ENCODE data around the gene CCNL2.
A peak's percentile ranks its signal among the peaks of the same experiment; 100 is the strongest.

Gene CCNL2

DNA sequence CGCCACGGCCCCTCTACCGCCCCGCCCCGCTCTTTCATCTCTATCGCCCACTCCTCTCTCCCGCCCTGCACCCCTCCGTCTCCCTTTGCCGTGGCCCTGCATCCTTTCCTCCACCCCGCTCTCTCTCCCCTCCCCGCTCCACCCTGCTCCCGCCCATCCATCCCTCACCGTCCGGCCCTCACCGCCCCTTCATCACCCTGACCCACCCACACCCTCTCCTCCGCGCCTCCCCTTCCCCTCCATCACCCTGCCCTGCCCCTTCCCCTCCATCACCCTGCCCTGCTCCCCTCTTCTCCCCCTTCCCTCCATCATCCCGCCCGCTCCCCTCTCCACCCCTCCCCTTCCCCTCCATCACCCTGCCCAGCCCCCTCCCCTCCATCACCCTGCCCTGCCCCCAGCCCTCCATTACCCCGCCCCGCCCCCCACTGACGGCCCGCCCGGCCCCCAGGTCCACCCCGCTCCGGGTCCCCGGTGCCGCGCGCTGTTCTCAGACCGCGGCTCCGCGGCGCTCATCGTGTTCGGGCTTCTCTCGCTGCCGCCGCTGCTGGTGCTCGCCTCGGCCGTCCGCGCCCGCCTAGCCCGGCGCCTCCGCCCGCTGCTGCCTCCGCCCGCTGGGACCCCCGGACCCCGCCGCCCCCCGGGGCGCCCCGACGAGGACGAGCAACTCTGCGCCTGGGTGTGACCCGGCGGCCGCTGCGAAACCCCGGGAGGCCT lies 28.1 kb upstream of the CCNL2 start:
- Histone ChIP-seq H3K4me3 (peak overlapping the region; percentile 61), H4K20me1 (no peaks in the 10 kb centered on the region), H3K9ac (no peak overlapping the region), H3K9me3 (no peaks in the 10 kb centered on the region), H3K27ac (no peak overlapping the region), H3K27me3 (no peaks in the 10 kb centered on the region), H3K4me2 (peak overlapping the region; percentile 97), H3K36me3 (no peaks in the 10 kb centered on the region), H3K4me1 (peaks cover 74% of the 10 kb centered on the region)
- TF ChIP-seq Cebpa-rat (IDR thresholded peaks at IDR 0.05) = no peak

GRCh38 chr1:1426496-1427105 lies 27.5 kb upstream of the CCNL2 start:
- Histone ChIP-seq H3K9me3 (no peaks in the 10 kb centered on the region), H3K4me1 (peaks cover 74% of the 10 kb centered on the region), H3K36me3 (no peaks in the 10 kb centered on the region), H3K4me3 (peak overlapping the region; percentile 61), H4K20me1 (no peaks in the 10 kb centered on the region), H3K27ac (peak overlapping the region; percentile 91), H3K4me2 (peak overlapping the region; percentile 97), H3K27me3 (no peaks in the 10 kb centered on the region), H3K9ac (peak overlapping the region; percentile 77)
- TF ChIP-seq Cebpa-rat (IDR thresholded peaks at IDR 0.05) = no peak

DNA sequence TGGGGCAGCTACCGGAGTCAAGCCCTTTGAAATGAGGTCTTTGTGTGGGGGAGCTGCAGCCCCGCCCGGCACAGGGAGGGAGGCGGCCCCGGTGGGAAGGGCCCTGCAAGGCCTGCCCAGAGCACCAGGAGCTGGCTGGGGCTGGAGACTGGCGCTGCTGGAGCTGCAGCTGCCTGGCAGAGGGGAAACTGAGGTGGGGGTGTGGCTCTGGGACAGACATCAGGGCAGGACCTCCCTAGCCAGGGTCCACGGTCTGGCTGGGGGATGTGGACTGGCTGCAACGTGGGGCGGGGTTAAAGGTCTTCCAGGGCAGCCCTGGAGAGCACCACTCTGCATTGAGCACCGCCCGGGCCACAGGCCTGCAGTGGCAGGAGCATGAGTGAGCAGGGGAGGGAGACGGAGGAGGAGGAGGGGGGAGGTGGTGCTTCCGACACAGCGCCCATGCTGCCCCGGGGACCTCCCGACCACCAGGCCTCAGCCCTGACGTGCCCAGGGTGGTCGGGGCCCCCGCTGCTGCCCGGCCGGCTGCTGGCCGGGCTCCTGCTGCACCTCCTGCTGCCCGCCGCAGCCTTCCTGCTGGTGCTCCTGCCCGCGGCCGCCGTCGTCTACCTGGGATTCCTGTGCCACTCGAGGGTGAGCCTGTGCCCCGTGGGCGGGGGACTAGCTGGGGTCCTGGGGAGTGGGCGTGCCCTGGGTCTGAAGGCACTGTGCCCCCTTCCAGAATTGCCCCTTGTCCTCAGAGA lies 26.8 kb upstream of the CCNL2 start:
- Histone ChIP-seq H3K4me2 (peak overlapping the region; percentile 97), H3K4me3 (peak overlapping the region; percentile 61), H3K27ac (peak overlapping the region; percentile 91), H3K36me3 (no peaks in the 10 kb centered on the region), H3K4me1 (peaks cover 74% of the 10 kb centered on the region), H3K9me3 (no peaks in the 10 kb centered on the region), H4K20me1 (no peaks in the 10 kb centered on the region), H3K27me3 (no peaks in the 10 kb centered on the region), H3K9ac (peak overlapping the region; percentile 77)
- TF ChIP-seq Cebpa-rat (IDR thresholded peaks at IDR 0.05) = no peak

DNA sequence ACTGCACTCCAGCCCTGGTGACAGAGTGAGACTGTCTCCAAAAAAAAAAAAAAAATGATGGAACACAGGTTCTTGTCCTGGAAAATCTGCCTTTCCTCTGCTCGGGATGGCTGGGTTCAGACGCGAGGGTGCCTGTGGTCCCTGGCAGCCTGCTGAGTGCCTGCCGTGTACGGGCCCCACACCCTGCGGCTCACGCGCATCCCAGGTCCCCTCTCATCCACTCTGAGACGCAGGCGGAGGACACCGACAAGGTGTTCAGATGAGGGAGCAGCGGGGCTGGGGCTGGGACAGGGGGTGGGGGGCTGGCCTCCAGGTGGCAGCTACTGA lies 26.3 kb upstream of the CCNL2 start:
- Histone ChIP-seq H4K20me1 (no peaks in the 10 kb centered on the region), H3K27me3 (no peaks in the 10 kb centered on the region), H3K4me1 (peaks cover 73% of the 10 kb centered on the region), H3K27ac (peak overlapping the region; percentile 91; the same call in 1 of the 2 replicates), H3K4me2 (peak overlapping the region; percentile 97; the same call in 1 of the 2 replicates), H3K36me3 (no peaks in the 10 kb centered on the region), H3K4me3 (no peak overlapping the region), H3K9me3 (no peaks in the 10 kb centered on the region), H3K9ac (no peak overlapping the region)
- no peak for TF ChIP-seq Cebpa-rat (IDR thresholded peaks at IDR 0.05)

GRCh38 chr1:1424707-1425106 lies 25.6 kb upstream of the CCNL2 start:
- Histone ChIP-seq H3K36me3 (no peaks in the 10 kb centered on the region), H3K27ac (no peak overlapping the region), H3K9me3 (no peaks in the 10 kb centered on the region), H3K4me2 (no peak overlapping the region), H4K20me1 (no peaks in the 10 kb centered on the region), H3K27me3 (no peaks in the 10 kb centered on the region), H3K4me1 (peaks cover 69% of the 10 kb centered on the region), H3K4me3 (no peak overlapping the region), H3K9ac (no peak overlapping the region)
- TF ChIP-seq Cebpa-rat (IDR thresholded peaks at IDR 0.05) = no peak

GRCh38 chr1:1423245-1423597 lies 24.1 kb upstream of the CCNL2 start:
- Histone ChIP-seq H3K4me2 (peak overlapping the region; percentile 85), H3K36me3 (no peaks in the 10 kb centered on the region), H4K20me1 (no peaks in the 10 kb centered on the region), H3K27ac (no peak overlapping the region), H3K4me1 (peaks cover 73% of the 10 kb centered on the region), H3K9ac (no peak overlapping the region), H3K27me3 (no peaks in the 10 kb centered on the region), H3K4me3 (no peak overlapping the region), H3K9me3 (no peaks in the 10 kb centered on the region)
- no peak for TF ChIP-seq Cebpa-rat (IDR thresholded peaks at IDR 0.05)

GRCh38 chr1:1422465-1423244 lies 23.5 kb upstream of the CCNL2 start:
- Histone ChIP-seq H3K9ac (peak overlapping the region; percentile 63; the same call in 1 of the 2 replicates), H3K4me1 (peaks cover 79% of the 10 kb centered on the region), H4K20me1 (no peaks in the 10 kb centered on the region), H3K27ac (peak overlapping the region; percentile 70), H3K4me3 (no peak overlapping the region), H3K27me3 (no peaks in the 10 kb centered on the region), H3K36me3 (no peaks in the 10 kb centered on the region), H3K4me2 (peak overlapping the region; percentile 85), H3K9me3 (no peaks in the 10 kb centered on the region)
- TF ChIP-seq Cebpa-rat (IDR thresholded peaks at IDR 0.05) = no peak

- H3K4me1 ChIP-seq = peaks cover 82% of the 10 kb centered on the region
- TF ChIP-seq Cebpa-rat (IDR thresholded peaks at IDR 0.05) = no peak
- H3K36me3 ChIP-seq = no peaks in the 10 kb centered on the region
- peak overlapping the region; percentile 85 for H3K4me2 ChIP-seq
- H3K4me3 ChIP-seq = no peak overlapping the region
- no peaks in the 10 kb centered on the region for H3K9me3 ChIP-seq
- peak overlapping the region; percentile 70 for H3K27ac ChIP-seq
- peak overlapping the region; percentile 63; the same call in 1 of the 2 replicates for H3K9ac ChIP-seq
- no peaks in the 10 kb centered on the region for H4K20me1 ChIP-seq
- H3K27me3 ChIP-seq = no peaks in the 10 kb centered on the region
Measured at GRCh38 chr1:1421907-1422464, 22.9 kb upstream of the CCNL2 start.

GRCh38 chr1:1421147-1421906 lies 22.2 kb upstream of the CCNL2 start, which contains the start of gene ANKRD65:
Gene ANKRD65 (minus strand): TSS chr1:1421276. CDS start chr1:1421005, 271 bp downstream.
- H3K27ac ChIP-seq = peak within 1 kb of the TSS; percentile 85
- peaks cover 78% of the 10 kb centered on the region for H3K4me1 ChIP-seq
- peak within 1 kb of the TSS; percentile 73 for H3K9ac ChIP-seq

More at GRCh38 chr1:1421147-1421906, 22.2 kb upstream of the CCNL2 start, which contains the start of gene ANKRD65:
- Histone ChIP-seq H3K36me3 (no peaks in the 10 kb centered on the region), H3K4me2 (peak within 1 kb of the TSS; percentile 85), H3K27me3 (no peaks in the 10 kb centered on the region), H3K9me3 (no peaks in the 10 kb centered on the region), H4K20me1 (no peaks in the 10 kb centered on the region), H3K4me3 (peak within 1 kb of the TSS; percentile 38; the same call in 1 of the 2 replicates)
- TF ChIP-seq Cebpa-rat (IDR thresholded peaks at IDR 0.05) = no peak
